ENCODE measurements around the gene CNTN4.

CNTN4 gene

GRCh38 chr3:3097958-3098357 is 999.3 kb downstream of the CNTN4 start:
- DNase-seq (ENCODE audit: low read depth in 3 of 3) = no peak

- no peak for DNase-seq (ENCODE audit: low read depth in 3 of 3)
These were observed 1003.2 kb downstream of the CNTN4 start for GRCh38 chr3:3101660-3102458.

GRCh38 chr3:3102751-3103150 is 1004.1 kb downstream of the CNTN4 start:
- no peak for DNase-seq (ENCODE audit: low read depth in 3 of 3)

GRCh38 chr3:3105246-3105645 is 1006.6 kb downstream of the CNTN4 start:
- no peak for DNase-seq (ENCODE audit: low read depth in 3 of 3)

- DNase-seq (ENCODE audit: low read depth in 3 of 3) = no peak
These were observed 1007.1 kb downstream of the CNTN4 start for GRCh38 chr3:3105815-3106214.

- DNase-seq (ENCODE audit: low read depth in 3 of 3) = no peak
These were observed 1008.5 kb downstream of the CNTN4 start for GRCh38 chr3:3107181-3107580.
